Measurements from ENCODE around the gene HDAC7. TPM values are rescaled to one million over a fixed set of nuclear protein-coding genes. Genes with fewer than 3 reads are reported as not detected.

Gene HDAC7
- 14.4 TPM in 2 replicates for polyA plus RNA-seq (2014; cell fraction: cytosol; rRNA removed)
- 45.6 and 46.2 TPM in 2 replicates for polyA plus RNA-seq (2014; cell fraction: nucleus; rRNA removed)

DNA sequence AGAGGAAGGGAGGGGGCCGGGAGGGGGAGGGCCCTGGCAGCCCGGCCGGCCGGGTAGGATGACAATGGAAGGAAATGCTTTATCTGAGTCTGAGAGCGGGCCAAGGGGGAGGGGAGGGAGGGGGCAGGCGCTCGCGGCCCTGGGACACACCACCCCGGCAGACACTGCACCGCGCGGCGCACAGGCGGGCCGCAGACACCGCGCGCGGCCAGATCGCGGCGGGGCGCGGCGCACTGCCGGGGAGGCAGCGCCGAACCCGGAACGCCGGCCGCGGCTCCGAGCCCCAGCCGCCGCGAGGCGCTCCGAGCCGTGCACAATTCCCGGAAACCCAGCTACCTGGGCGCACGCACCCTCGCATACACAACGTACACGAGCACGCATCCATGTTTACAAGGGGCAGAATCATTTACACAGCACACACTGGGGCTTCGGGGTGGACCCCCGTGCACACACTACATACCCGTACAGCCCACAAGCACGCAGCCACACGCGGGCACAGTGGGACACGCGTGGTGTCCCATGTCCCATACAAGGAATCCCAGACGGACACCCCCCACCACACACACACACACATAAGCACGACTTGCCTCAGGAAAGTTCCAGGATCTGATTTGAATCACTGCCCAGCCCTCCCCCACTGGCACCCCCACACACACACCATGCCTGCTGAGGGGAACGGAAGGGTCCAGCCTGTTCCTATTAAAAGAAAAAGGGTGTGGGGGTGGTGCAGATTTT lies at the start of gene HDAC7:
Gene HDAC7, minus strand, starts transcription at position 8 of the 735 bp plus-strand sequence. CDS start 118 bp downstream, outside the sequence.
- DNase-seq (ENCODE audit: low spot score) = peak; percentile 56

DNA sequence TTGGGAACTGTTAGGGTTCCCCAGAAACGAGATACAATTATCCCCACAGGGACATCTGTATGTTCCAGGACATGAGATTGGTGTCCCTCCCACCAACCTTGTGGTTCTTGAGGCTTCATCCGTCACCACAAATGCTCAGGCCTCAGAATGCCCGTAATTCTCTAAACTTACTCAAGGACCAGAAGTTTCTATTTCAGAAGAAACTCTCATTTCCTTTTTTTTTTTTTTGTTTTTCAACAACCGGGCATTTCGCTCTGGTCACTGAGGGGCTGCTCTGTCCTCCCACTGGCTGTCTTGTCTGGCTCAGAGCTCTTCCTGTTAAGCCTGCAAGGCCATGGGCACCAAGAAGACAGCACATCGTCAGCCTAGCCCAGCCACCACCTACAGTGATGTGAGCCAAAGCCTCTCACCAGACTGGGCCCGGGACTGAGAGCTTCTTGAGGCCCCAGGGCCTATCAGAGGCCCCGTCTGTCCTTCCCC lies 48.9 kb upstream of the HDAC7 start:
- DNase-seq (ENCODE audit: low spot score) = no peak

DNA sequence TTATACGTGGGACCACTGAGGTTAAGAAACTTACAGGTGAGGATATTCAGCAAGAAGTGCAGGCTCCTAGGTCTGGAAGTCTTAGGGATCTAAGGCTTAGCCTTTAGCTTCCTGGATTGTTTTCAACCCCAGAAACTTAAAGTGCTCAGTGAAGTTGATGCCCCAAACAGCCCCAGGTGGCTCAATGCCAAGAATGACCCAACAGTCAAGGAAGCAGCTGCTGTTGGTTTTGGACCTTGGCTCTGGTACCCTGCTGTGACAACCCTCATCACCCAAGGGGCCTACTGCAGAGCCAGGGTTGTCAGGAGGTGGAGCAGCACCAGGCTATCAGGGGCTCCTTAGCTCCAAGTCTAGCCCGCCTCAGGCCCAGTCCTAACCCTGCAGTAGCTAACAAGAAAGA lies 48.3 kb upstream of the HDAC7 start:
- no peak for DNase-seq (ENCODE audit: low spot score)

DNA sequence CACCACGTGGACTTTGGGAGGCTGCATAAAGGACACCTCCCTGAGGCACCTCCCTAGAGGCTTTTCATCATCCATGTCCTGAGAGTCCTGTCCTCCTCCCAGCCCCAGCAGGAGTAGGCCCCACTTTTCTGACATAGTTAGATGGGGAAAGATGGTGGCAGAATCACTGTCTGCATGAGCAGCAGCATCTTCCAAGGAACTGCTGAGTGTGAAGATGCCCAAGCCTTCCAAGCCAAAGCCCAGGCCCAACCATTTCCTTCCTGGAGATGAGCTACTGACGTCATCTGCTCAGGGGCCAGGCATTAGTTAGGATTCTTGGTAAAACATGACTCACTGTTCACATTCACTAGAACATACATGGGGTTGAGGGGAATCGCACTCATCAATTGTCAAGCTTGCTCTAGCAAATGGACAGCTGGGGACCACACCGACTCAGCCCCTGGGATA lies 47.8 kb upstream of the HDAC7 start:
- DNase-seq (ENCODE audit: low spot score) = no peak

DNA sequence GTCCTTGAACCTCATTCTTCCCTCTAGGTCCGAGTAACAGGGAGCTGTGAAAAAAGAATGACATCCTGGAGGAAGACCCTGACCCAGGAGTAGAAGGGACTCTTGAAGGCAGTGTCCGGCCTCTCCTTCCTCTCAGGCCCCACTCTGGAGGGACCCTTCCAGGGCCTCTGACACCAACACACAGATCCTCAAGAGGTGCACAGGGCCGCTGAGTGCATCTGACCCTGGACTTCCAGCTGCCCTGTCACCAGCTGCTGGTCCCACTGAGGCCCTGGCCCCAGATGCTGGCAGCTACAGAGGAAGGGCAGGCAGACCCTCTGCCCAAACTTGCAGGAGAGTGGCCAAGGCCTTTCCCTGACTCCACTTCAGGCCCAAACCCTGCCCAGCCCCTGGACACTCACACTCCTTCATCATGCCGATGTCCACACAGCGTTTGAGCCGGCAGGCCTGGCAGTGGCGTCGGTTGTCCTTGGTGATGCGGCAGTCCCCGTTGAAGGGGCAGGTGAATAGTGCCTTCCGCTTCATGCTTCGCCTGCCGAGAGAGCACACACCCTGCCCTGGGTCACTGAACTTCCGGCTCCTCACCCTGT lies 45.0 kb upstream of the HDAC7 start:
- DNase-seq (ENCODE audit: low spot score) = no peak

DNA sequence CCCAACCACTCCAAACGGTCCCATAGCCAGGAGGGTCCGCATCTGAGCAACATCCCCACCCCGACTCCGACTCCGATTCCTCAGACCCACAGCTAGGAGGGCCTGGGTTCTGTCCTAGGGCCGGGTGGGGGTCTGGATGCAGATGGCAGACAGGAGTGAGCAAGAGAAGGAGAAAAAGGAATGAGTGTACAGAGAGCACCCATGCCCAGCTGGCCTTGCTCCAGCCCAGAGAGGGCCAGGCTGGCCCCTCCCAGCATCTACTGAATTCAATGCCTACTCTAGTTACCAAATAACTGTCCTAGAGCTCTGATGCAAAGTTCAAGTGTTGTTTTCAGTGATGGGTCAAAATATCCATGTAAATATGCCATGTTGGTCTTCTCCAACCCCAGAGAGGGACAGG lies 44.3 kb upstream of the HDAC7 start:
- no peak for DNase-seq (ENCODE audit: low spot score)

DNA sequence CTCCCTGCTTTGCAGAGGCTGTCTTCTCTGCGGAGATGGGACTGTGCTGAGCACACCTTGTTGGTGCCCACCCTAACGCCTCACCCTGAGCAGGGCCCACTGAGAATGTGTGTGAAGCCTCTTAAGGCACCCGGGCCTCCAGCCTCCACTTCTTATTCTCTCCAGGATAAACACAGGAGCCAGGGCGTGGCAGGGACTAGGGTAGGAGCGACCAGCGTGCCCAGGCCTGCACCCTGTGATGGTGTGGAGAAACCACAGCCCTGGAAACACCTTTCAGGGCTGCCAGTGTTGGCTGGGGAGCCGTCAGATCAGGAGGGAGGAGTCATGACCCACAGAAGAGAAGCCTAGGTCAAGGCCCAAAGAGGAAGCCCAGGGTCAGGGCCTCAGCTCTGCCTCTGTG lies 43.8 kb upstream of the HDAC7 start:
- no peak for DNase-seq (ENCODE audit: low spot score)

DNA sequence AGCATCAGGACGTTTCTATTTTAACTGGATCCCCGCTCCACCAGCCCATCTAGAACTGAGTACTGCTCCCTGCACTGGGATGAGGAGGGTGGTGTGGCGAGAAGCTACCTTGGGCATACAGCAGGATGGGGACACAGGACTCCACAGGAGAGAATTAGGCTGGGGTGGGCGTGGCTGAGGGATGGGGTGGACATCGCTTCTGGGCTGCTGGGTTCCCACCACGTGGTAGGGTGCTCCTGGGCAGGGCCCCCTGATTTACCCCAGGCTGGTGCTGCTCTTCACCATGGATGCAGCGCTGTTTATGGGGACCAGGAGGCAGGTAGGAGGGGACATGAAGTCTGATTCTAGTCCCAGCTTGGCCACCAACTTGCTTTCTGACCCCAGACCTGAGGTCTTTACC lies 43.2 kb upstream of the HDAC7 start:
- no peak for DNase-seq (ENCODE audit: low spot score)

DNA sequence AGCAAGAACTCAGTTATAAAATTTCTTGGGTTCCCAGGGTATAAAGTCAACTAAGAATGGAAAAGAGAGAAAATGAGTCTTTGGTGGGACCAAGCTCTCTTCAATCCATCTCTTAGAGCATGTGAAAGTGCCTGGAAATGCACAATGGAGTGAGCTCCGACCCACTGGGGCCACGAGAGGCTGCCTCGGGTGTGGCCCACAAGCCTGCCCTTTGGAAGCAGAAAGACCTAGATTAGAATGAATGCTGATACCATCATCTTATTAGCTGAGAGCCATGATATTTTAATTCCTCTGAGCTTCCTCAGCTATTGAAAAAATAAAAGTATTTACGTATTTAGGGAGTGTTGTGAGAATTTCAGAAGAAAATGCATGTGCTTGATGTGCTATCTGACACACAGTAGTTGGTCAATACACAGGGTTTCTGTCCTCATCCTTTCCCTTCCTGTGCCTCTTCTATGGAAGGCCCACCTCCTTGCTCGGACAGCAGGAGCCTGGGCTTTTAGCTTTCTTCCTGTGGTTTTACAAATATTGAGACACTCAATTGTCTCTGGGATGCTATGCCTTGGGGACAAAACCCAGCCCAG lies 42.6 kb upstream of the HDAC7 start:
- DNase-seq (ENCODE audit: low spot score) = no peak

DNA sequence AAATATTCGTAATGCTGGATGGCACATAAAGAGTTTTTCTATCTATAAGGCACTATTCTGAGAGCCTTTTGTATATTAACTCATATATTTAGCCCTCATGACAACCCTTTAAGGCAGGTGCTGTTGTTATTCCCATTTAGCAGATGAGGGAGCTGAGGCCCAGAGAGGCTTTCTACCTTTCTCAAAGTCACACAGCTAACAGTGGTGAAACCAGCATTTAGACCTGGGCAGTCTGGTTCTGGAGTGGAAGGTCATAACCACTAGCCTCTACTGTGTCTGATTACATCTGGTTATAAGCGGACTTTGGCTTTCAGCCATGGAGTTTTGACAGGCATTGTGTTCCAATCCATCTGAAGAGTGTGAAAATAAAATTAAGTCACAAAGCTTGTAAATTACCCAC lies 41.2 kb upstream of the HDAC7 start:
- DNase-seq (ENCODE audit: low spot score) = no peak

DNA sequence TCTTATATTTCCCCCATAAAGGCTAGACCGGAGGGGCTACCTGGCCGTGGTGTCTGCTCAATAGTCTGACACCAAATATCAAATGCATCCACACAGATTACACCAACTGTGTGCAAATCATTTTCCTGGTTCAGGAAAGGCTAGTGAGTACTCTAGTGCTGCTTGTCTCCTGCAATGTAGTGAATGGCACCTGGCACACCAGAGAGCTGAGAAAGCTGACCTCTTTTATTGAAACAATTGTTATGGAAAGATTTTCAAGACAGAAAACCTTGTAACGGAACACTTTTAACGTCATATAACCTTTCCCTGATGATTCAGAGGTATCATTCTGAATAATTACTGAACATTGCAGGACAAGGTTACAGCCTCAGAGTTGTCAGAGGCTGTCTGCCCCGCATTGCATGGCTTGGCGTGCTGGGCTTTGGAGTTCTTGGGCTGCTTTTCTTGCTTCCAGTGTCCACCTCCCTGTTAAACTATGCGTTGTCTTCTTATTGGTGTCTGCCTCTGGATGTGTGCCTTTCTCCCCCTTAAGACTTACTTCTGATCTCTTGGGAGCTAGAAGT lies 40.7 kb upstream of the HDAC7 start:
- no peak for DNase-seq (ENCODE audit: low spot score)

DNA sequence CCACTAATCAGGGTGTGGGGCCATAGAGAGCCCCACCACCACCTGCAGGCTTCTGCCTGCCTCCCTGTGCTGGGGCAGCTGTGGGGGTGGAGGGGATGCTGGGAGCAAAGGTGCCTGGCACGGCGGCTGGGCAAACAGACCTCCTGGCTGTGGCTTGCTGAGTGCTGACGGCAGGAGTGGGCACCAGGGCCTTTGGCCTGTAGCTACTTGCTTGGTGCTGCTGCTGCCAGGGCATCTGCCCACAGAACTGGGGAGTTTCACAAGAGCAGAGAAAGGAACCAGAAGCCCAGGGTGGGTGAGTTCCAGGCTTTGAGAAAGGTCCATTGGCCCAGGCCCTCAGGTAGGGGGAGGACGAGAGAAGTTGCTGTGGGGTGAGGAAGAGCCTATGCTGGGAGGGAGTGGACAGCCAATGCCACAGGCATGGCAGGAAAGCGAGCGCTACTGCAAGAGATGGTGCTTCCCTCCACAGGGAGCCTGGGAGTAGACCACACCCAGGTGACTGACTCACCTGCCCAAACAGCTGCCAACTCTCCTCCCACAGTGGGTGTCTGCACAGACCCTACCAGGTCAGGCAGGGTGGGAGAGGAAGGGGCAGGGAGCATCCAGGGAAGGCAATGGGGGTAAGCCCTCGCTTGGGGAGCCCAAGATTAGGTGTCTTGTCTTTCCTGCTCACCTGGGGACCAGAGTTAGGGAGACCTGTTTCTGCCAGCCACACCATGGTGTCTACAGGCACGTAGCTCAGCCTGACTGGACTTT lies 39.0 kb upstream of the HDAC7 start:
- no peak for DNase-seq (ENCODE audit: low spot score)

DNA sequence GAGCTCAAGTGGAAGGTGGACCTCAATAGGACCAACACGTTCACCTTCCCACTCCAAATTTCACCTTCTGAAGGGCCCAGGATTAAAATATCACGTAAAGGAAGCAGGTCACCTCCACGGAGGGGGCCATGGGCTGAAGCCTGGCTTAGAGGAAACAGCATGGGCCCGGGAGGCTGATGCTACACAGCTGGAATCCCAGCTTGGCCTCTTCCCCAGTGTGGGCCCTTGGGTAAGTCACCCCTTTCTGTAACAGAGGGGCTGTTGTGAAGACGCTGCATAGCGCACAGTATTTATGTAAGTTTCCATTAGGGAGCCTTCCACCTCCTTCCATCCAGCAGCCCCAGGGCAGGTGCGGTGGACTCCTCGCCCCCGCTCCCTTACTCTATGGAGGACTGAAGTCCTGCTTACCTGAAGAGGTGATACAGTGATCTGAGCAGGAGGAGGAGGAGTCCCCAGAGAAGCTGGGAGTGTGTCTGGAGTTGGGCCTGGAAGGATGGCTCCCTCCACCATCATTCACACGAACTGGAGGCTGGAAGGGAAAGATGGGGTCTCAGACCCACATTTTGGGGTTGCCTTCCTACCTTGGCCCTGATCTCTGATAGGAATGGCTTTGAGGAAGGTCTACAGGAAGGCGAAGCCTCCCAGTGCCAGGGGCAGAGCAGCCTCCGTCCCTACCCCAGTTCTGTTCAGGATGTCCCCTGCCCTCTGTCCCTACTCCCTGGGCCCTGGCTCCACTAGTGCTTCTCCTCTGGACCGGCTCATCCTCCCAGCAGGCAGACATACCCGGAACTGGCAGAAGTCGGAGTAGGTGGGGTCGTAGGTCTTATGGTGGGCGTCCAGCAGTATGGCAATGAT lies 37.2 kb upstream of the HDAC7 start:
- DNase-seq (ENCODE audit: low spot score) = no peak

DNA sequence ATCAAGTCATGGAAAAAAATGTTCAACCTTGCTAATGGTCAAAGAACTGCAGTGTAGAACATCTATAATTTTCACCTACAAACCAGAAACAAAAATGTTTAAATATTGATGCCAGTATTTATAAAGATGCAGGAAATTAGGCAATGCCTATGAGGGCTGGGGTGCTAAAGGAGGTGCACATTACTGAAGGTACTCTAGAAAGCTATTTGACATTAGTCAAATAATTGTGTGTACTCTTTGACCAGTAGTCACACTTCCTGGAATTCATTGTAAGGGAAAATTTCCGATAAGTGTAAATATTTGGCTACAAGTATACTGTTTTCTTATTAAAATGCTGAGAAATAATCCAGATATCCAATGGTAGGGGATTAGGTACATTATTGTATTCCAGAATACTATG lies 36.4 kb upstream of the HDAC7 start:
- no peak for DNase-seq (ENCODE audit: low spot score)

DNA sequence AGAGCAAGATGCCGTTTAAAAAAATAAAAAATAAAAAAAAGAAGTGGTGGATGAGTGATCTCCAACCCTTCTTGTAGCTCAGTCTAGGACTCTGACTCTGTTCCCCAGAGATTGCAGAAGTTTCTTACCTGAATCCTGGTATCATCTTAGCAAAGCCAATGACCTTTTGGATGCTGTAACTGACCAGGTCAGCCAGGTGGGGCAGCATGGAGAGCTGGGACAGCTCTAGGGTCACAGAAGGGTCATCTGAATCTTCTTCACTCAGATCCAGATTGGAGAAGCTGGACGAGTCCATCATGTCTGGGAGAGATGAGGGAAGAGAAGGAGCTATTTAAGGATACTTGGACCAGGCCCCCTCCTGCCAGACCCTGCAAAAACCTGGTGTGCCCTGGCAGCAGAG lies 35.8 kb upstream of the HDAC7 start:
- DNase-seq (ENCODE audit: low spot score) = no peak

DNA sequence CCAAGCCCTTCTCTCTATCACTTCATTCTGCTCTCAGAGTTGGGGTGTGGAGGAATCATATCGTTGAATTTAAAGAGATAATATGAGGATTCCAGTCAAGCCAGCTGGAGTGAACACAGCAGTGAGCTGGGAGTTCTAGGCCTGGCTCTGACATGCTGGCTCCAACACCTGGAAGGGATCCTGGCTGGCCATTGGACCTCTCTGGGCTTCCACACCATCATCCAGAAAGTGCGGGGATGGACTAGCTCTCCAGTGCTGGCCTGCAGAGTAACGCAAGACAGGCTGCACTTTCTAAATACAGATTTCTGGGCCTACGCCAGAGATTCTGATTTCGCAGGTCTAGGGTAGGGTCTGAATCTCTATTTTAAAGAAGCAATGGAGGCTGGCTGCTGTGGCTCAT lies 34.8 kb upstream of the HDAC7 start:
- DNase-seq (ENCODE audit: low spot score) = no peak

DNA sequence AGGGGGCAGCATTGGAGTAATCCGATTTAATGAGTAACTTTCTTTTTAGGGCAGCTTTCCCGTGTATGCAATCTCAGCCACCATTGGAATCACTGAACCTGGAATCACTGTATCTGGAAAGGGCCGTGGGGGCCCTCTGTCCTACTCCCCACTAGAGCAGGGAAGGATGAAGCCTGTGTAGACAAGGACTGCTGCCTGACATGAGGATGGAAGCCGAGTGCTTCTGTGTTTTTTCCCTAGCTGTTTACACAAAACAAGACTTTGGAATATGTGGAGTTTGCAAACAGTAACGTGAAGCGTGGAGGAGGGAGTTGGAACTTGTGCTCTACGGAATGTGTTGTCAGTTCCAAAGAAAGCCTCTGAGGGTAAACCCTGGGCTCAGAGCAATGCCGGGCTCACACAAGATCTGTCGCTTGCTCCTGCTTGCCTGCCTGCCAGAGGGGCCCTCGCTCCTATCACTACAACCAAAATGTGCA lies 32.4 kb upstream of the HDAC7 start:
- no peak for DNase-seq (ENCODE audit: low spot score)

DNA sequence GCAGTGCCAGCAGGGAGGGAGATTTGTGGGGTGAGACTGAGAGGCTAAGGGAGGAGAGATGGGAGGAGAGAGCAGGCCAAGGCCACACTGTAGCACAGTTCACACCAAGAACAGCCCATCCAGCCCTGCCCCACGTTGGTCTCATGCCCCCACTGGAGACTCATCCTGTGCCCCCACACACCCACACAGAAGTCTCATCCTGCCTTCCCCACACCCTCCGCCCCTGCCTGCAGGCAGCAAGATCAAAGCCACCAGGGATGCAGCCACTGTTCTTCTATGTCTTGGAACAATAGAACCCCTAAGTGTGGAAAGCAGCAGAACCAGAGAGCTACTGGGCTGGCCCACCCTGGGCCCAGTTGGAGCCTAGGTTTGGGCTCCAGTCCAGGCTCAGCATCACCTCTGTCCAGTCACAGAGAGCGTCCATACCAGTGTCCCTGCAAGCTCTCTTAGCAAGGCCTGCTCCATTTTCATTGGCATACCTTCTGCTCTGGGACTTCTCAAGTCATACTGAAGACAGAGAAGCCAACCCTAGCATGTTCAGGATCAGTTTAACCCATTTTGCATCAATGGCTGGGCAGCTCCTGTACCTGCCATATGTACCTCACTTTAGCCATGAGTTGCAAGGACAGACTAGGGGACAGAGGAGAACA lies 31.7 kb upstream of the HDAC7 start:
- DNase-seq (ENCODE audit: low spot score) = no peak

DNA sequence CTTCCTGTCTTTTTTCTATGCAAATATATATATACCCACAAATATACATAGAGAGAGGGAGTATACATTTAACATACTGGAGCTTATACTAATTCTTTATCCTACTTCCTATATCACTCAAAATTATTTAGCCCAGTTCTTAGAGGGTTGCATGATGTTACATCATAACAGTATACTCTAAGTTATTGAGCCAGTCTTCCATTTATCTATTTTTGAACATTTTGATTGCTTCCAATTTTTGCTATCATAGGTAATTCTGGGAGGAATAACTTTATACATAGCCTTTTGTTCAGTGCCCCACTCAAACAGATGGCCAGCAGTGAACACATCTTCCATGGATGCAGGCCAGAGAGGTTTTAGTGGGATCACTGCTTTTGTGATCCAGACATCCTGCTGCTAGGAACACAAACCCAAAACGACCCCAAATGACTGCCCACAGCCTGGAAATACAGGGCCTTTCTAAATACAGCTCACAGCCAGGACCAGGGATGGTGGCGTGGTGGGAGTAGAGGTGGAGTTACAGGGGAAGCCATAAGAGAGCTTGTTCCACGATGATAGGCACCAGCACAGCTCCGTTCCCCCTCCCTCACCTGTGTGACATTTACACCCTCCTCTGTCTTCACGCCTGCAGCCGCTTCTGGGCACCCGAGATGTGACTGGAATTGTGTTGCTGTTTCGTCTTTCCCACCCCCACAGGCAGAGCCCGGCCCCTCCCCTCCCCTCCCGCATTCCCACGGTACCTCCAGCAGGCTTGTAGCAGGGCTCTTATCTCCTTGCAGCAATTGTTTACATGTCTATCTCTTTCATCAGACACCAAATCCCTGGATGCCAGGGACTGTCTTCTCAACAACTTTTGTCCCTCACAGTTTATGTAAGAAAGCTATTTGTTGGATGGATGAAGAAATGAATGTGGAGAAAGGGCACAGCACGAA lies 30.7 kb upstream of the HDAC7 start:
- no peak for DNase-seq (ENCODE audit: low spot score)
